ENCODE measurements around the gene KIF26B.

DNA sequence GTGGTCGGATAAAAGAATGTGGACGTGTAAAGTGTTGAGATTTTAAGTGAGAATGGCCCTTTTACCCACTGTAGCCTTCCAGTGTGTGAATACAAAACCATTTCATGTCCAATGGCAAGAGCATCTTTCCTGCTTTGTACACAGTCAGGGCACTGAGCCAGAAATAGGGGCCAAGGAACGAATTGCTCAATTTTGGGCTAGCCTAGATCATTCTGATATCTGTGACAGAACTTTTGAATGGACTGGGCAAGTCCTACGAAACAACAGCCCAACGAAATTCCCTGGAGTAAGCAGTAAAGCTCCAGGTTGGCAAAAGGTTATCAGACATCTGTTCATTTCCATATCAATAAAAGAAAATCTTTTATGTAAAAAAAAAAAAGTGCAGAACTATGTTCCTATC, 5.5 kb downstream of the KIF26B start:
- TF ChIP-seq EZH2 (IDR thresholded peaks at IDR 0.05; ENCODE audit: borderline replicate concordance, low read length): no peak
- TF ChIP-seq, protein P1, sequence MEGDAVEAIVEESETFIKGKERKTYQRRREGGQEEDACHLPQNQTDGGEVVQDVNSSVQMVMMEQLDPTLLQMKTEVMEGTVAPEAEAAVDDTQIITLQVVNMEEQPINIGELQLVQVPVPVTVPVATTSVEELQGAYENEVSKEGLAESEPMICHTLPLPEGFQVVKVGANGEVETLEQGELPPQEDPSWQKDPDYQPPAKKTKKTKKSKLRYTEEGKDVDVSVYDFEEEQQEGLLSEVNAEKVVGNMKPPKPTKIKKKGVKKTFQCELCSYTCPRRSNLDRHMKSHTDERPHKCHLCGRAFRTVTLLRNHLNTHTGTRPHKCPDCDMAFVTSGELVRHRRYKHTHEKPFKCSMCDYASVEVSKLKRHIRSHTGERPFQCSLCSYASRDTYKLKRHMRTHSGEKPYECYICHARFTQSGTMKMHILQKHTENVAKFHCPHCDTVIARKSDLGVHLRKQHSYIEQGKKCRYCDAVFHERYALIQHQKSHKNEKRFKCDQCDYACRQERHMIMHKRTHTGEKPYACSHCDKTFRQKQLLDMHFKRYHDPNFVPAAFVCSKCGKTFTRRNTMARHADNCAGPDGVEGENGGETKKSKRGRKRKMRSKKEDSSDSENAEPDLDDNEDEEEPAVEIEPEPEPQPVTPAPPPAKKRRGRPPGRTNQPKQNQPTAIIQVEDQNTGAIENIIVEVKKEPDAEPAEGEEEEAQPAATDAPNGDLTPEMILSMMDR (IDR thresholded peaks at IDR 0.05; ENCODE audit: low read length): no peak
